Endothelial cell of umbilical vein (primary cell): Measurements from ENCODE around the gene ZNF555. TPM values are rescaled to one million over a fixed set of nuclear protein-coding genes. Genes with fewer than 3 reads are reported as not detected.

Source experiments
- BruUV-seq: library from RNA; stranded (reverse); fragments of 400-500 nt; replicated peaks from 2 replicates; lab custom pipeline; 2021; lab: Mats Ljungman, UMichigan
- CTCF ChIA-PET: fragments of 300-600, 350-600 bp; sonication (Branson Sonifier 250); formaldehyde crosslinking; loops from one replicate; lab custom pipeline; 2021; ENCODE audit warnings: antibody characterized with exemption, inconsistent platforms; lab: Charles Lee
- POLR2A ChIA-PET: fragments of 300-600, 350-600 bp; sonication (Branson Sonifier 250); formaldehyde crosslinking; loops from one replicate; lab custom pipeline; 2021; ENCODE audit warnings: antibody characterized with exemption, inconsistent platforms; lab: Charles Lee
- DNase-seq: peaks from one replicate; pipeline ENCODE4 v3.0.0-alpha.2; 2011; ENCODE audit warnings: low read depth, low spot score
- FAIRE-seq: peaks from 2 replicates; lab custom pipeline; 2011; peaks lifted over from hg19 to GRCh38; lab: Jason Lieb, UNC
- H2AFZ ChIP-seq: 2 replicates; pipeline ENCODE4 v1.6.0; 2012; ENCODE audit warnings: low read depth, low read length, control low read depth, inconsistent platforms
- H3K27ac ChIP-seq: 2 replicates; pipeline ENCODE4 v1.5.1; 2011; ENCODE audit warnings: low read depth, mild to moderate bottlenecking, control low read depth, low read length, moderate library complexity; ENCODE audit not compliant: insufficient read depth
- H3K27me3 ChIP-seq, 2 experiments: 2 replicates each; pipeline versions ENCODE4 v1.6.0 to v1.6.1; 2011; ENCODE audit warnings: low read length in 2 of 2, mixed read lengths in 1 of 2; ENCODE audit not compliant: control insufficient read depth in 2 of 2, insufficient read depth in 2 of 2
- H3K36me3 ChIP-seq, 2 experiments: 2 replicates in 1 of 2; 3 replicates in 1 of 2; pipeline ENCODE4 v1.5.1; 2011; ENCODE audit warnings: low read length in 2 of 2, mild to moderate bottlenecking in 1 of 2, moderate library complexity in 1 of 2; ENCODE audit not compliant: control insufficient read depth in 2 of 2, insufficient read depth in 2 of 2; ENCODE audit errors: extremely low read depth in 1 of 2
- H3K4me1 ChIP-seq: 3 replicates; pipeline ENCODE4 v1.5.1; 2011; ENCODE audit warnings: mild to moderate bottlenecking, low read length; ENCODE audit not compliant: control insufficient read depth, insufficient read depth; ENCODE audit errors: extremely low read depth
- H3K4me2 ChIP-seq: 2 replicates; pipeline ENCODE4 v1.6.1; 2011; ENCODE audit warnings: low read length, control low read depth, mixed read lengths; ENCODE audit not compliant: insufficient read depth
- H3K4me3 ChIP-seq, 3 experiments: fragments of 200-600 bp in 1 of 3; sonication (generic), shearing (Covaris generic) in 1 of 3; replicated peaks in 1 of 3; 2 replicates each; pipeline ENCODE4 v1.5.1; 2011 to 2016; ENCODE audit warnings: control low read depth in 3 of 3, low read length in 3 of 3, mild to moderate bottlenecking in 2 of 3, inconsistent platforms in 1 of 3, low read depth in 1 of 3, moderate library complexity in 1 of 3; ENCODE audit not compliant: insufficient read depth in 1 of 3
- H3K79me2 ChIP-seq: 2 replicates; pipeline ENCODE4 v1.6.0; 2012; ENCODE audit warnings: low read length, inconsistent platforms; ENCODE audit not compliant: control insufficient read depth, insufficient read depth
- H3K9ac ChIP-seq: replicated peaks from 2 replicates; pipeline ENCODE3; 2011; ENCODE audit warnings: low read length, control low read depth; ENCODE audit not compliant: insufficient read depth; ENCODE audit errors: extremely low read depth
- H3K9me1 ChIP-seq: replicated peaks from 3 replicates; pipeline ENCODE4 v1.6.0; 2011; ENCODE audit warnings: mild to moderate bottlenecking, low read length; ENCODE audit not compliant: control insufficient read depth, insufficient read depth; ENCODE audit errors: extremely low read depth
- H3K9me3 ChIP-seq: replicated peaks from 2 replicates; pipeline ENCODE4 v1.5.1; 2012; ENCODE audit warnings: low read length, inconsistent platforms; ENCODE audit not compliant: control insufficient read depth, insufficient read depth
- H4K20me1 ChIP-seq: replicated peaks from 2 replicates; pipeline ENCODE3; 2011; ENCODE audit warnings: mild to moderate bottlenecking, low read length; ENCODE audit not compliant: control insufficient read depth, insufficient read depth; ENCODE audit errors: extremely low read depth
- CTCF ChIP-seq, 2 donors: IDR thresholded peaks; 1 replicate in 1 of 2; 2 replicates in 1 of 2; pipeline ENCODE4 v1.5.1; 2011; ENCODE audit warnings: low read length in 2 of 2, mild to moderate bottlenecking in 2 of 2, moderate library complexity in 2 of 2, control low read depth in 1 of 2, inconsistent platforms in 1 of 2, low read depth in 1 of 2; ENCODE audit not compliant: insufficient read depth in 1 of 2; ENCODE audit errors: extremely low read depth in 1 of 2
- EZH2 ChIP-seq: IDR thresholded peaks from 2 replicates; pipeline ENCODE4 v1.6.1; 2012; ENCODE audit warnings: borderline replicate concordance, low read depth, mild to moderate bottlenecking, moderate library complexity, low read length, inconsistent platforms; ENCODE audit not compliant: severe bottlenecking
- FOS ChIP-seq: IDR thresholded peaks from 2 replicates; pipeline ENCODE4 v1.6.1; 2011; ENCODE audit warnings: mild to moderate bottlenecking, low read length, moderate library complexity, borderline replicate concordance; ENCODE audit not compliant: insufficient read depth
- GATA2 ChIP-seq: IDR thresholded peaks from 2 replicates; pipeline ENCODE4 v1.7.0; 2011; ENCODE audit warnings: low read depth, mild to moderate bottlenecking, moderate library complexity, mixed read lengths, low read length; ENCODE audit not compliant: insufficient read length, insufficient read depth
- JUN ChIP-seq: IDR thresholded peaks from 2 replicates; pipeline ENCODE4 v1.6.1; 2011; ENCODE audit warnings: borderline replicate concordance, low read depth; ENCODE audit not compliant: insufficient read length, insufficient read depth
- MAX ChIP-seq: IDR thresholded peaks from 2 replicates; pipeline ENCODE4 v1.6.1; 2011; ENCODE audit not compliant: insufficient read depth, insufficient read length
- MYC ChIP-seq: IDR thresholded peaks from one replicate; pipeline ENCODE4 v1.6.1; 2011; ENCODE audit warnings: mild to moderate bottlenecking, low read depth, low read length
- POLR2A ChIP-seq: IDR thresholded peaks from 2 replicates; pipeline ENCODE4 v1.6.1; 2012; ENCODE audit warnings: low read depth, mild to moderate bottlenecking, control low read depth, low read length
- POLR2AphosphoS5 ChIP-seq: IDR thresholded peaks from 2 replicates; pipeline ENCODE4 v1.6.1; 2012; ENCODE audit warnings: low read depth, mild to moderate bottlenecking, control low read depth, low read length, moderate library complexity; ENCODE audit not compliant: insufficient read depth
- dilution Hi-C: fragments of 300-500 bp; cut with MboI; formaldehyde crosslinking; loops from one replicate; pipeline ENCODE4 v1.15.0; 2019; ENCODE audit warnings: low sequenced_read_pairs; ENCODE audit not compliant: extremely low pct_ligation_motif_present
- intact Hi-C: fragments of 100-400 bp; cut with micrococcal nuclease; formaldehyde crosslinking; loops from one replicate; pipeline ENCODE4 v1.10.0; 2022
- polyA plus RNA-seq, 4 experiments: library from polyadenylated mRNA; depleted of rRNA in 3 of 4; stranded (reverse) in 3 of 4; unstranded in 1 of 4; fragments of >200 nt; gene quantifications; 2 replicates each; pipeline versions ENCODE4 v1.2.1 to v1.2.3, GENCODE V29; 2011 to 2012; ENCODE audit warnings: missing spikeins in 1 of 4
- total RNA-seq: library from RNA; stranded (reverse); gene quantifications from 2 replicates; pipeline ENCODE4 v1.2.3, GENCODE V29; 2021

The ZNF555 gene
- total and polyA plus RNA-seq, 2 donors (not counting 3 experiments of a cell fraction or from before 2014, with no cell fraction given): 1.6 to 5.4 TPM

- ChIA-PET POLR2A (interaction anchor here (0.7 kb wide), 1 partner anchor 103 kb away, joined by 3 read pairs; no protein-coding TSS in a partner anchor), CTCF (no interaction called here)
- Histone ChIP-seq H3K79me2 (peaks cover 21% of the 10 kb centered on the region), H3K27ac (no peak overlapping the region), H3K27me3 (no peaks in the 10 kb centered on the region), H3K9ac (no peak overlapping the region), H3K9me1 (no peaks in the 10 kb centered on the region), H4K20me1 (no peaks in the 10 kb centered on the region), H3K9me3 (no peaks in the 10 kb centered on the region), H3K4me3 (no peak overlapping the region), H3K4me2 (no peak overlapping the region), H2AFZ (no peak overlapping the region), H3K4me1 (peaks cover 10% of the 10 kb centered on the region), H3K36me3 (no peaks in the 10 kb centered on the region)
- FAIRE-seq (no peak), DNase-seq (no peak)
- TF ChIP-seq CTCF (IDR thresholded peaks at IDR 0.05; ENCODE audit: extremely low read depth in 1 of 2, insufficient read depth in 1 of 2, low read depth in 1 of 2, low read length in 2 of 2) (no peak), POLR2A (no peak), EZH2 (no peak), MYC (no peak), POLR2AphosphoS5 (no peak), FOS (no peak), JUN (no peak), GATA2 (no peak), MAX (no peak)
- intact Hi-C loops (no loop called here), dilution Hi-C loops (no loop called here)
- BruUV-seq: no TSS peak
Observed at GRCh38 chr19:2845107-2845506, 3.8 kb downstream of the ZNF555 start.
